ENCODE results near the gene OSR1.

The OSR1 gene

DNA sequence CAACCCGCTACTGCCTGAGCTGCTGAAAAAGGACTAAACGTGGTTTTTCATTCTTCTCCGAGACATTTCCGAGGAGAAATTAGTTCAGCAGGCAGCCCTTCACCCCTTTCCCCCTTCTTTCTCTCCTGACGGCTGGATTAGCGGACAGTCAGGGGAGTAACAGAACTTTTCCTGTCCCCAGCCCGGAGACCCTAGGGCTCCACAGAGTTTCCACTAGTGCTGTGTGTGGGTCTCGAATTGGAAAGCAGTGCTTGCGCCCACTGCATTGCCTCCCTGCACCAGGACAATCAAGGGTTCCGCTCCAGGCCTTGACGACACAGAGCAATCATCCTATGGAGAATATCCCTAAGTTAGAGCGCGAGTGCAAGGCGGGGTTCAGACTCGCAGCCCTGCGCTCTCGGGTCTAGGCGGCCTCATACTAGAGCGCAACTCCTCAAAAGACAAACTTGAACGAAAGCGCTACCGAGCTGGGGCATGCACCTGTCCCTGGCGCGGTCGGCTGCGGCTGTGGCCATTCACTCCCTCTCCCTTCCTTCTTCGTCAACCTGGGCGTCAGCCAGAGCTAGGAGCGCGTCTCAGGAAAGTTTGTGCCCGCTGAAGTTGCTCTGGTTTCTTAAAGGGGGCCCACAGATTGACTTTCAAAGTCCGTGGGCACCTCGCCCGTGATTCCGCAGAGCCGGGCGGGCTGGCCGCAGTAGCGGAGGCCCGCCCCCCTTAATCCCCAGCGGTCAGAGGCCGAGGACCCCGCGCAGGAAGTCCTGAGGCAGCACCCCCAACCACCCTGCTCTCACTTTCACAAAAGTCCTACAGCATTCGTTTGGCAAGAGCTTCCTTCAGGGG, 801 bp downstream of the OSR1 start:
- DNase-seq = no peak

DNA sequence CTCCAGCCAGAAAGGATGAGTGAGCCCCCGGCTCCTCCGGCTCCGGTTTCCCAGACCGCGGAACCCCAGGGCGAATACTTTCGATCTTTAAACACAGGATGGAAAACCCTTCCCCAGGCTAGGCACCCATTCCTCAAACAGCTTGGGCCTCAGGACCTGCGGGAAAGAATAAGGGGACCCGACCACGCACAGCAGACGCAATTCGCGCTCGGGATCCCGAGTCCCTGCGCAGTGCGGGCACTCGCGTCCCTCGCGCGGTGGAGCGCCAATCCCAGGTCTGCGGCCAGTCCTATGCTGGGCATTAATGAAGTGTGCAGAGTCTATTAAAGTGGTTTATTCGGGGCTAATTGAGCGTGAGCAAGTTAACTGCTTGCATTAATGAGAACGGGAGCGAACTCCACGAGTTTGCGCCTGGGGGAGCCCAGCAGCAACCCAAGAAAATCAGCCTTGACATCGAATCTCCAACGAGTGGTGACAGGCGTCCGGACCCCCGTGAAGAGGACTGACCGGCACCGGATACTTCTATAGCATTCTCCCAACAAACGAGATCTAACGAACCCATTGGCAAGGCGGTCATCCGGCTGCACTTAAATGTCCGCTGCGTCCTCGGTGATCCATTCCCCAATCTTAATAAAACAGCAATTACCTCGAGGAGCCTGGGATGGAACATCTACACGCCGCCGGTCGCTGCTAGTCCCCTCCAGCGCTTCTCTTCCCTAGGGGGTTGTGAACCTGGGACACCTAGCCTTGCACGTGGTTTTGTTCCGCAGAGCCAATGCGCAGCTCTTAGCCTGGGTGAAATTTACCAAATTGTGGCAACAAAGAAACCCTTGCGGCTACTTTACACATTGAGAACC, 1.6 kb downstream of the OSR1 start:
- DNase-seq = no peak

DNA sequence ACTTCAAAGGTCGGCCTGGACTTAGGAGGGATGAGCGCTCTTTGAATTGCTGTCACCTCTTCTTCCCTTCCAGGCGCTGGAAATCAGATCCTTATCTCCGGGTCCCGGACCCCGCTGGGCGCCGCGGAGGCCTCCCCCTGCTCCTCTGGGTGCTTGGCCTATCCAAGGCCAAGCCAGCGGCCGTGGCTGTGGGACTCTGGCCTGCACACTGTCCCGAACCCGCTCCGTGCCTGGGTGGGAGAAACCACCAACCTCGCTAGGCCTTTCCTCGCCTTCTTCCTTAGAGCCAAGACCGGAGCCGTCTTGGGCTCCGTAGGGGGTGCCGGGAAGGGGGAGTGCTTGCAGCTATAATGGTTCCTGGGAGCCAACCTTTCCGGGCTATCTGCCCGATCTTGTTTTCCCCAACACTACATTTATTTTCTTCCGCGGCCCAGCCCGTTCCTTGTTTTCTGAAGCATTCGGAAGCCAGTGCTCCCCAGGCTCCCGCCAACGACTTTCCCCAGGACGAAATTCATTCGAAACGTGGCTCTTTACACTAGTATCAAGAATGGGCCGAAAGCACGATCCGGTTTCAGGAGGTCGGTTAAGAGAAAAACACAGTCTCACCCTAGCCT, 2.4 kb downstream of the OSR1 start:
- DNase-seq = no peak

DNA sequence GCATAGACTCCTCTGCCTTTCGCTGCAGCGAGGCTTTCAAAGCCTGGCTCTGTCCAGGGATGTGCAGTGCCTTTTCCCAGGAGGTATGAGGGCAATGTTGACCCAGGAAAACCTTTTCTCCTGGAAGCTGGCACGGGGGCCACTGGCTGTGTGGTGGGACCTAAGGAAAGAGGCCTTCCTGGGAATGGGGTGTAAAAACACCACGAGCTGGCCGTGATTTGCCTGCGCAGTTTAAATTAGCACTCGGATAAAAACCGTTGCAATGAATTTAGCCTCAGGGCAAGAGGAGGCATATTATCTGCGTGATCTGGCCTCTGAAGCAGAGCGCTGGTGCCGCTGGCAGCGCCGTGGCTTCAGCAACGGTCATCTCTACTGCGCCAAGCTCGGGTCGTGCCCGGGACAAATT, 3.0 kb downstream of the OSR1 start:
- DNase-seq = no peak

DNA sequence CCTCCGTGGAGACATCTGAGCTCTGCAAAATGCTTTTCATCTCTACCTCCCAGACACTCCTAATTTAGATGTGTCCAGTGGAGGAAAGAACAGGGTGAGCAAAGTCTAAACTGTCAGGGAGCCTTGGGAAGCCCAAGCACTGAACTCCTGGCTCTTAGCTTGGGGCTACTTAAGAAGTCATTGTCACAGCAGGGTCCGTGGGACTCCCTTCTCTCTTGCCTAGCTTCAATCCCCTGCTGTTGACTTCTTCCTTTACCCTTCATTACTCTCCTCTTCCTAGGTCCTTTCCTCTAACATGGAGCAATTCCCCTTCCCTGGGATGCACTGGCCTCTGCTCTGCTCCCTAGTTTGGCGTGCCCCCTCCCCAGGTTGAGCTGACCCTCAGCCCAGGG, 3.4 kb downstream of the OSR1 start:
- no peak for DNase-seq

DNA sequence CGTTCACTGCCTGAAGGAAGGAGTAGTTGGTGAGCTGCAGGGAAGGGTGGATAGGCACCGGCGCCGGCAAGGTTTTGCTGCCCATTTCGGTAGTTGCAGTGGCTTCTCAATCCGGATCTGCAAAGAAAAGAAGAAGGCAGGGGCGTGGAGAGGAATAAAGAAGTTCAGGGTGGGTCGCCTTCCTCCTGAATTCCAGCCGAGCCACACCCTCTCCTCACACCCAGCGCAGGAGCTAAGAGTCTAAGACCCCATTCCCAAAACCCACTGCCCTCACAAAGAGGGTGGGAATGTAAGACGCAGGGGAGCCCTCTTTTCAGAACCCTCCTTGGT, 4.7 kb downstream of the OSR1 start:
- DNase-seq = no peak

DNA sequence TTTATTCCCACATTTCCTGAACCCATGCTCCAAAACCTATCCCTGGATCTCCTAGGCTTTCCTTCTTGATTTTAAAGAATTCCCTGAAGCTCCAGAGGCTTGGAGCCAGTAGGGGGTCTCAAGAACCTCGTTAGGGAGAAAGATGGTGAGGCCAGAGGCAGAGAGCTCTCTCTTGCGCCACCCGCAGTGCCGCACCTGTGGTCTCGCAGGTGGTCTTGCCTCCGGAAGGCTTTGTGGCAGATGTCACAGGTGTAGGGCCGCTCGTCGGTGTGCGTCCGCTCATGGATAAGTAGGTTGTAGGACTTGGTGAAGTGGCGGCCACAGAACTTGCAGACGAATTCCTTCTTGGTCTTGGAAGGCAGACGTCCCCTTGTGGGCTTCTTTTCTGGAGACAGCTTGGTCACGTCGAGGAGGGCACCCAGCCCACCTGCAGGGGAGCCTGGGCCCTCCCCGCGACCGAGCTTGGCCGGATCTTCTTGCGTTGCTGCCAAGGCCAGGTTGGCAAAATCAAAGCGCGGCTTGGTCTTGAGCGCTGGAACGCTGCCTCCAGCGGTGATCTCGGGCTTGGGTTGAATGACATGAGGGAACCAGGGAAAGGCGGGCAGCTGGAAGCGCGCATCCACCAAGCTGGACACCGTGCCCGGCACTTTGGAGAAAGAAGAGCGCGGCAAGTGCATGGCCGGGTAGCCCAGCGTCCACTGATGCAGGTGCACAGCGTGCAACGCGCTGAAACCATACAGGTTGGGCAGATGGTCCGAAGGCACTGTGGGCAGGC, 5.3 kb downstream of the OSR1 start:
- DNase-seq = no peak

DNA sequence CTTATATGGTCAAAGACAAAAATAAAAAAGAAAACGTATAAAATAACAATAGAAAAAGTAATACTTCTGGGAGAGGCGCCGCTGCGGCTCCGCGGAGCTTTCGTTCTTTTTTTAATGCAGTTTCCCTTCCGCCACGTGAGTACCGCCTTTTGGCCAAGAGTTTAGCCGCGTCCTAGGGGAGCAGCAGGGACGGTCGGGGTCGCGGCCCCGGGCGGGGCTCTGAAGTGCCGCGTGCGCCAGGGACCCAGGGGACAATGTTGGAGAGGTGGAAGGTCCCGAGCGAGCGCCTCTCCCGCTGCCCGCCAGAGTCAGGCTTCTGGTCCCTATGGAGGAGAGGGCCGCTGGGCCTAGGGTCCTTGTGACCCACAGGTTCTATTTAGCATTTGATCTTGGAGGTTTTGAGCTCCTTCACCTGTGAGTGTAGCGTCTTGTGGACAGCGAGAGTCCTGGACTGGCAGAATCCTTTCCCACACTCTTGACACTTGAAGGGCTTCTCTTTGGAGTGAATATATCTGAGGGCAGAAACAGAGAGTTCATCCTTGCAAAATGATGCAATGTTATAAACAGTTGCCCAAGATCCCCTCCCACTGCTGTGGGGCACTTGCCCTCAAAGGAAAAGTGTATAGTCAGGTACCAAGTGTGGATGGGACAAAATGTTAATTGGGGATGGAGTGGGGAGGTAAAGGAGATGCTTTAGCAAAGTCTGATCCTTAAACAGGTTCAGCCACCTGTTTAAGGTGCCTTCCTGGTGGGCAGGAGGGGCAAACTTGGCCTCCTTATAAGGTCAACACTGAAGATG, 6.3 kb downstream of the OSR1 start:
- no peak for DNase-seq

DNA sequence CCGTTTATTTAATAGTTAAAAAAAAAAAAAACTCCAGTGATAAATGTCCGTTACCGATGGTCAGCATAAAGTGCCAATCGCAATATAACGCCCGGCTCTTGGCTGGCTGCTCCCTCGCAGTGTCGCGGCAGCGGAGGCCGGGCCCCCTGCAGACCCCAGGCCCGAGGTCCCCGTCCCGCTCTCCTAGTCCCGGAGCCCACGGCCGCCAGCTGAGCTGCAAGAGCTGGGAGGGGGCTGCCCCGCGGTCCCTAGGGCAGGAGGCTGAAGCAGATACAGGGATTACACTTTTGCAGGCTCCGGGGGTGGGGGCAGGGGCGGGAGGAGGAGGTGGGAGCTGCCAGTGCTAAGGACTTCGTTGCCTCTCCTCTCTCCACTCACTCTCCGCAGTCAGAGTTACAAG, 6.9 kb downstream of the OSR1 start:
- no peak for DNase-seq

DNA sequence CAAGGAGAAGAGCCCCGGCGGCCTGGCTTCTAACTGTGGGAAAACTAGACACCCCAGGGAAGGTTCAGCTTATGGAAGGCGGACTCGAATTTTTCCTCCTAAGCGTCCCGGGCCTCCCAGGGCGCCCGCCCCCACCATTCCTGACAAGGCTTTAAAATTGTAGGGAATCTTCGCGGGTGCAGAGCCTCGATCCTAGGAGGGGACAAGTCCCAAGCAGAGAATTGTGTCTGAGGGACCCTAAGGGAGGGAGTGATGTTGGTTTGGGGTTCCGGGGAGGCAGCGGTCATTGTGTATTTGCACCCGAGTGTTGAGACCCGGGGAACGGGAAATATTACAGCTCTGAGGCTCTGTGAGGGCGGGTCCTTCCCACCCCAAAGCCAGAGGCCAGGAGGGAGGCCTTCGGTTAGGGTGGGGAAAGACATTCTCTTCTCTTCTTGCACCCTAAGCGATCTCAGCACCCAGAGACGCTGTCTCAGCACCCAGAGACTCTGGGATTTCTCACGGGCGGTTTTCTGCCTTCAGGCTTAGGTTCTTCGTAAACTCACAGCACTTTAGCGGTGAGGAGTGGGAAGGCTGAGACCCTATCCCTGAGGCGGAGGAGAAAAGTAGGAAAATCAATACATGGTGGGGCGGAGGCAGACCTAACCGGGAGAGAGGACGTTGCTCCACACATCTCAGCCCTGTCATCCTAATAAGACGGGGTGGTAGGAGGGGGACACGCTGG, 7.6 kb downstream of the OSR1 start:
- DNase-seq = no peak

DNA sequence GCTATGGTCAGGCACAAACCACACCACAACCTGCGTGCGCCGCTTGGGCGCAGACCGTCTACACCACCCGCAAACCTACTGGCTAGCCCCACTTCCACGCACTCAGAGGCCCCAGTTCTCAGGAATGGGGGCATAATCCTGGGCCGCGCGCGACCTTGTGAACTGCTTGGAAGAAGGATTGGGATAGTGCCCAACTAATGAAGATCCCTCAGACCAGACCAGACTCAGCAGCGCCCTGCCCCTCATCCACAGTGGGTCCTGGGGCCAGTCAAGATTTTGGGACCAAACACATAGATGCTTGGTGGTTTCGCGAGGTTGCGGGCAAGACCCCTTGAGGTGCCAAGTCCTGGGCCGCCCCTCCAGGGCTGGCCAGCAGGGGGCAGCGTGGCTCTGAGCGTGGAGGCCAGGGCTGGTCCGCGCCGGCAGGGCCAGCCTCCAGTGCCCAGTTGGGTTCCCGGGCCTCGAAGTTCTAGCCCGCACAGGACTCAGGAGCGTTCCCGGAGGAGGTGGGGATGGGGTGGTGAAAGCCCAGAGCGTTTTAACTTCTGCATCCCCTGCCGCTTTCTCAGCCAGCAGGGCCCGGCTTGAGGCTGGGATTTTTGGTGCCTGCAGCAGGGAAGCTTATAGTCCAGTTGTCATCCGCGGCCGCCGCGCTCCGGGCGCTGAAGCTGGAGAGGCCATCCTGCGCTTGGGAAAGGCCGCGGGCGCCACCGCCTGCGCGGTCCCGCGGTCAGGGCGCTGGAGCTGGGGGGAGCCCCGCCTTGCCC, 8.3 kb downstream of the OSR1 start:
- no peak for DNase-seq

DNA sequence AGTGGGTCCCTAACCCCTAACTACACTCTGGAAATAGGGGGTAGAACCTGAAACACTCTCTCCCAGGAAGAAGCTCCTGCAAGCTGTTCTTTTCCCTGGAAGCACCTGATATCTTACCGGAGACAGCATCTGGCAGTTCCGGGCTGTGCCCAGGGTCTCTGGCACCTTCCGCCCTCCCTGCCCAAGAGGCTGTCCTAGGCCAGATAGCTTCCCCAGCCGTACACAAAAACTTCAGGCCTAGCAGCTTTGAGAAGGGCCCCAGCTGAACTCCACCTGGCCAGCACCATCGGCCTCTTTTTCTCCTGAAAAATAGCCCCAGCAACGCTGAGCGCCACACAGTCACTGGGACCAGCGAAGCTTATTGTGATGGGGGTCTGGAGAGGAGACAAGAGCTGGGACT, 9.7 kb downstream of the OSR1 start:
- no peak for DNase-seq

DNA sequence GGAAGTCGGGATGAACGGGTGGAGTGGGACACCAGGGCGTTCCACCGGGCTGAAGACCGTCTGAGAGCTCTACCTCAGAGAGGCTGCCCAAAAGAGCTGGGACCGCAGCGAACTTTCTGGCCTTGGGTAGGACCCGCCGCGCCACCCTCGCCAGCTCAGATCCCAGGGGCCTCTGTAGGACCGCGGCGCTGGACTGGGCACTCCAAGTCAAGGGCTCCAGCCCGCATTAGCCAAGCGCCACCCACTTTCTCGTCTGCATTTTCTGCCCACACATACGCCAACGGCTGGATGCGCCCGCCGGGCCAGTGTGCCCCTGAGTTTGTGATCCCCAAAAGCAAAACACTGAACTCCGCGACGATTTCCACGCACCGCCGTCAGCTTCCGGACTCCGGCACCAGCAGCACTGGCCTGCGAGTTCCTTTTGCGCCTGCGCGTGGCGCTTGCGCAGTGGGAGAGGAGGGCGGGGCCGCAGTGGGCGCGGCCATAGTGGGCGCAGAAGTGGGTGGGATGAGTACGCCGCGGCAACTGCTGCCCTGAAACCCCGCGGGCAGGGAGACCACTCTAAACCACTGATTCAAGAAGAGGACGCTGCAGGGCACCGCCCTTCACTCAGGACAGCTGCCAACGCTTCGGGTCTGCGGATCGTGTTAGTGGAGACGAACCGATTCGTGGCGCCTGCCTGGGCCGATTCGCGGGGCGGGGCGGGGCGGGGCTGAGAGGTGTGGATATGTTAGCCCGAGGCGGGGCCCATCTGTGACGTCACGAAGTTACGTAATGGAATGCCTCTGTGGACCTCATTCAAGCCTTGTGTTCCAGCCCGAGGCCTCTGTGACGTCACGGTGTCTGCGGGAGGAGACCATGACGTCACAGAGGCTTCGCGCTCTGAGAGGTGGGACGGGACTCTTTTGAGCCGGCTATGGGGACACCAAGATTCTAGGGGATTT, 10.5 kb downstream of the OSR1 start:
- DNase-seq = peak; percentile 88

DNA sequence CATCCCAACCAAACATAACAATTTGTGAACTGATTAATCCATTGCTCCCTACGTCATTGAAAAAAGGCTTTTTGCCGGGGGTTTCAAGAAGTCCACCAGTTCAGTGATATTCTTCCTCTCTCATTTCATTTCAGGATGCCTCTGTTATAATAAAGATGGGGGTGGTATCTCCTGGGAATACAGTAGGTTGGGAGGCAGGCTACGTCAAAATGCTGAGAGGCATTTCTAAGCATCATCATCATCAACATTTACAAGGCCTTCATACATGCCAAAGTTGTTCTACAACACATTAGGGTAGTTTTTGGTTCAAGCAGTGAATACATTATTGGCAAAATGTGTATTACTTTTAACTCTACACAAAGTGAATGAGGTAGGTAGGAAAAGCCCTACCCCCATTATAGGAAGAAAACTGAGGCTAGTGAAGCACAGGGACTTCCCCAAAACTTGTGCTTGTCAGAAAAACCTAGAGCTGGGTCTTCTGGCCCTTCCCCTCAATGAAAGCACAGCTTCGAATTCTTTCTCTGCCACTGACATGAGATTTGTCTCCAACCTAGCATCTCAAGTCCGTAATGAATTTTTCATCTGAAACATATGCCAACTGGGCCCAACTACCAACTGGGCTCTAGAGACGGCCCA, 11.3 kb downstream of the OSR1 start:
- DNase-seq = no peak

DNA sequence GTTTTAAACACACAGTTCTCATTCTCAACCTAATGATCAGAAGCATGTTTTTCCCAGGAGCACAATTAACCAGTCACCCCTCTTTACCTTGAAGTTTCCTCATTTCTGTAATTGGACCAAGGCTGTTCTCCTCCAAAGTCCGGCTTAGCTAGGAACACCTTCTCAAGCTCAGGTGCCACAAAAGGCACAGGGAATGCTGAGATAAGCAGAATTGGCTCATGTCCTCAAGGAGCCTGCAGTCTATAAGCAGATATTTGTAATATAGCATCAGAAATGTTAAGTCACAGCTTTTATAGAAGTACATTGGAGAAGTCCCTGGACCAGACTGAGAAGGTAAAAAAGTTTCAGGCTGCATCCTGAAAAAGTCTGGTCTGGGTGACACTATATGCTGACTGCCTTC, 20.7 kb downstream of the OSR1 start:
- DNase-seq = no peak

DNA sequence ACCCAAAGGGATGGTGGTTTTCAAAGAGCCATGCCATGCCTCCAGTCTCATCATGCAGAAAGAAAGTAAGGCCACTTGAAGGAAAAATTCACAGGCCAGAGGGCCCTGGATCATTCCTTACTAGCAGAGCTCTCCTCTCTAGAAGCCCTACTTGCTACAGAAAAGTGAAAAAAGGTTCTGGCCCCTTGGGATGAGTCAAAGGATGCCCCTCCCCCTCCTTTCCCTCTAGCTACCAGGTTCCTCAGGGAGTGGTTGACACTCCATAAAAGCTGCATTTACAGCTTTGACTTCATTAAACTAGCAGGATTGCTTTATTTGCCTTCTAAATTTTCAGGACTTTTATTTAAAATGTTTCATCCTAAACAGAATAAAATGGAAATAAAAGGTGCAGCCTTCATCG, 21.2 kb downstream of the OSR1 start:
- DNase-seq = no peak

DNA sequence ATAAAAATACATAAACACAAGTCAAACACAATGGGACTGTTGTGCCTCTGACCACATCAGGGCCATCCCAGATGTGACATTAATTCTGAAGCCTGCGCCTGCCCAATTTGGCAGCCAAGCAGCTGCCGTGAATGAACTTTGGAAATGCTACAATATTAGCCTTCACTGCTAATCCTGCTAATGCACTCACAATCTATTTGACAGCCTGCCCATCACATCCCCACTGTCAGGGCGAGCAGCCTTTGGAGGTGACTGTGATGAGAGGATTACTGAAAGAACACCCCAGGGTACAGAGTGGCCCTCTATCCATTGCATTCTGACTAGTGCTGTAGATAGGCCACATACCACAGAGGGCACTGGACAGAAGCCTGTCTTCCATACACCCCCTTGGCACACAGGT, 21.6 kb downstream of the OSR1 start:
- DNase-seq = no peak

DNA sequence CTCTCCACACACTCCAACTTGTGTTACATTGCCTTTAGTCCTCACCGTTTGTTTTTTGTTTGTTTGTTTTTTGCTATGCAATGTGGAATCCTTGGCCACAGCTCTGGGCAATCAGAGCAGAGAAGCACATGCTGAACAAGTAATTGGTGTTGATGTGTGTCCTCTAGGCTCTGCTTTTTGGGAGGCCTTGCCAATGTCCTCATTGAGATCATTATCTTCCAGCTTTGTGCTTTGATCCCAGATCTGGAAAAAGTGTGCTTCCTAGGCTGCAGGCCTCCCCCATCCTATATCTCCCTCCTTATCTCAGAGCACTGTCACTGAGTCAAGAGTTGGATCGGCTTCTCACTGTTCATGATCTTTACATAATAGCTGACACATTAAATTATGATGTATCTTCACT, 25.9 kb downstream of the OSR1 start:
- no peak for DNase-seq

DNA sequence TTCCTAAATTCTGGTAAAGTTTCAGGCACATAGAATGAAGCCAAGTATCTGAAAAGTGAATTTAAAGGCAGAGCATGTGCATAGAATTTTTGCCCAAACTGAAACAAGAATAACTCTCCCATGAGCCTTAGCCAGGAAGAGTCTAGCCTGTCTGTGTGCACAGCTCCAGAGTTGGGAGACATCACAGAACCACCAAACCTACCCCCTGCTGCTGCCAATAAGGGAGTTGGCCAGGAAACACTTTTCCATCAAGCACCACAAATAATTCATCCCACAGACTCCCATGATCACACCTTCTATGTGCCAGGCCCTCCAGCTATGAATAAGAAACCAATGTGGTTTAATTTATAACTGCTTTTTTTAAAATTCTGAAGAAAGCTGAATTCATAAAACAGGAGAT, 27.0 kb downstream of the OSR1 start:
- DNase-seq = no peak

All from NCI-H2171 (cell line).